ENCODE measurements around the gene GLRX5. TPM values are rescaled to one million over a fixed set of nuclear protein-coding genes. Genes with fewer than 3 reads are reported as not detected.
"Not testable (repeated sequence)": the region's sequence is repeated elsewhere in the genome, so short reads cannot be mapped to it uniquely, and the experiment has no call there.

The GLRX5 gene
- total and polyA plus RNA-seq, 9 donors: 38.0 to 105 (median 42.9) TPM

- H3K4me3 ChIP-seq: no peak overlapping the region
- peak in 2 of 5 donors; percentile 19 to 21 for DNase-seq
- 50 to 59% (median 54%) methylated on average over 6 of the region's 6 CpGs for WGBS, 3 donors
- TF ChIP-seq POLR2A (IDR thresholded peaks at IDR 0.05): no peak
- TF ChIP-seq EP300 (IDR thresholded peaks at IDR 0.05): no peak
- no peak for TF ChIP-seq CTCF (IDR thresholded peaks at IDR 0.05)
- H3K27ac ChIP-seq: no peak overlapping the region
- no peaks in the 10 kb centered on the region for H3K9me3 ChIP-seq
- peaks cover 9% of the 10 kb centered on the region for H3K4me1 ChIP-seq (ENCODE audit: insufficient read depth)
- intact Hi-C loops (cut with DNase I): no loop called here
- no peaks in the 10 kb centered on the region for H3K27me3 ChIP-seq
- H3K36me3 ChIP-seq: no peaks in the 10 kb centered on the region
Observed at GRCh38 chr14:95509495-95509894, 25.4 kb upstream of the GLRX5 start.

DNA sequence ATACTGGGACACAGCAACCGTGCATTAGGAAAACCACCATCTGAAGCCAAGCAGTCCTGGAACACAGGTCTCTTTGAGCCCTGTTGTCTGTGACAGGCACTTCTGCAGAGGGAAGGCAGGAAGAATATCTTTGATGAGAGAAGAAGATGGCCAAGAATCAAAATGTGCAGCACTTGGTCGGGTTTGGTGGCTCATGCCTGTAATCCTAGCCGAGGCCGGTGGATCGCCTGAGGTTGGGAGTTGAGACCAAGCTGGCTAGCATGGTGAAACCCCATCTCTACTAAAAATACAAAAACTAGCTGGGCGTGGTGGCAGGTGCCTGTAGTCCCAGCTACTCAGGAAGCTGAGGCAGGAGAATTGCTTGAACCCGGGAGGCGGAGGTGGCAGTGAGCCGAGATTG lies 24.5 kb upstream of the GLRX5 start:
- 84 to 97% (median 93%) methylated on average over 9 of the region's 9 CpGs for WGBS, 3 donors
- H3K27me3 ChIP-seq; intact Hi-C loops (cut with DNase I); H3K4me3 ChIP-seq; H3K36me3 ChIP-seq; H3K27ac ChIP-seq; H3K9me3 ChIP-seq: not testable (repeated sequence)
- peak in 1 of 5 donors; percentile 21 for DNase-seq
- H3K4me1 ChIP-seq (ENCODE audit: insufficient read depth): peaks cover 14% of the 10 kb centered on the region

GRCh38 chr14:95510804-95511203 lies 24.0 kb upstream of the GLRX5 start:
- peaks cover 18% of the 10 kb centered on the region for H3K4me1 ChIP-seq (ENCODE audit: insufficient read depth)
- intact Hi-C loops (cut with DNase I): no loop called here
- WGBS, 3 donors: 87 to 99% (median 97%) methylated on average over 5 of the region's 5 CpGs
- DNase-seq: peak in 1 of 5 donors; percentile 1
- no peak overlapping the region for H3K27ac ChIP-seq
- TF ChIP-seq POLR2A (IDR thresholded peaks at IDR 0.05) (no peak), EP300 (IDR thresholded peaks at IDR 0.05) (no peak), CTCF (IDR thresholded peaks at IDR 0.05) (no peak)
- no peaks in the 10 kb centered on the region for H3K27me3 ChIP-seq
- no peaks in the 10 kb centered on the region for H3K36me3 ChIP-seq
- no peak overlapping the region for H3K4me3 ChIP-seq
- H3K9me3 ChIP-seq: no peaks in the 10 kb centered on the region

- Histone ChIP-seq H3K4me1 (ENCODE audit: insufficient read depth) (peaks cover 19% of the 10 kb centered on the region), H3K27ac (no peak overlapping the region), H3K4me3 (no peak overlapping the region), H3K36me3 (no peaks in the 10 kb centered on the region), H3K27me3 (no peaks in the 10 kb centered on the region), H3K9me3 (no peaks in the 10 kb centered on the region)
- peak in 1 of 5 donors; percentile 8 for DNase-seq
- TF ChIP-seq EP300 (IDR thresholded peaks at IDR 0.05) (no peak), POLR2A (IDR thresholded peaks at IDR 0.05) (no peak), CTCF (IDR thresholded peaks at IDR 0.05) (no peak)
- intact Hi-C loops (cut with DNase I): no loop called here
- 76 to 90% (median 88%) methylated on average over 5 of the region's 5 CpGs for WGBS, 3 donors
Observed at GRCh38 chr14:95511687-95512086, 23.2 kb upstream of the GLRX5 start.

DNA sequence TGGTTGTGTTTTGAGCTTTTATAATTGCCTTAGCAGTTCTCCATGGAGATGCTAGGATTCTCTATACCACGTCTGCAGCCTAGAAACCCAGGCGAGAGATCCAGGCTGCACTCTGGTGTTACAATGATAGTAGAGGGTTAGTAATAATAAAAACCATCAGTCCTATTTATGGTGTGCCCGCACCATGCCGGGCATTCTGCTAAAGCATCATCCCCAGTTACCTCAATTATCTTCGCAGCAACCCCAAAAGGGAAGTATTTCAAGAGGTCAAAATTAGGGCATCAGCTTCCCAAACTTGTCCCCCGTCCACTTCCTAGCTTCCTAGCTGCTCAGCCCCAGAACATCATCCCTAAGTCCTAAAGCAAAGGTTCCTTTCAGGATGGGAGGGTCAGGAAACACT lies 21.6 kb upstream of the GLRX5 start:
- peaks cover 22% of the 10 kb centered on the region for H3K4me1 ChIP-seq (ENCODE audit: insufficient read depth)
- no peaks in the 10 kb centered on the region for H3K9me3 ChIP-seq
- H3K27ac ChIP-seq: no peak overlapping the region
- no peaks in the 10 kb centered on the region for H3K36me3 ChIP-seq
- H3K4me3 ChIP-seq: no peak overlapping the region
- H3K27me3 ChIP-seq: no peaks in the 10 kb centered on the region
- intact Hi-C loops (cut with DNase I): no loop called here
- no peak for TF ChIP-seq EP300 (IDR thresholded peaks at IDR 0.05)
- 76 to 84% (median 84%) methylated on average over 6 of the region's 6 CpGs for WGBS, 3 donors
- DNase-seq: peak in 1 of 5 donors; percentile 2
